DND-41 (cell line): ENCODE data around the gene CEP70.

ENCODE experiments used
- ATAC-seq: fragments of 200-7000 bp; cut with Tn5 transposase; 3 replicates; pipeline ENCODE4 v1.9.1; 2021; ENCODE audit warnings: low read depth; ENCODE audit not compliant: insufficient read depth
- DNase-seq: peaks from one replicate; pipeline ENCODE4 v3.0.0-alpha.2; 2020
- H2AFZ ChIP-seq: 2 replicates; pipeline ENCODE4 v1.6.0; 2012; ENCODE audit warnings: low read depth, low read length
- H3K27ac ChIP-seq: 2 replicates; pipeline ENCODE4 v1.5.1; 2012; ENCODE audit warnings: low read length, inconsistent platforms
- H3K27me3 ChIP-seq: fragments of 200-600 bp; sonication (generic); 2 replicates; pipeline ENCODE4 v1.6.0; 2012; ENCODE audit warnings: low read length, mild to moderate bottlenecking, inconsistent platforms; ENCODE audit not compliant: insufficient read depth, poor library complexity
- H3K36me3 ChIP-seq: 2 replicates; pipeline ENCODE4 v1.5.1; 2012; ENCODE audit warnings: low read length, inconsistent platforms; ENCODE audit not compliant: insufficient read depth
- H3K4me1 ChIP-seq: 2 replicates; pipeline ENCODE4 v1.5.1; 2012; ENCODE audit warnings: mild to moderate bottlenecking, low read length; ENCODE audit not compliant: insufficient read depth
- H3K4me2 ChIP-seq: 2 replicates; pipeline ENCODE4 v1.6.0; 2012; ENCODE audit warnings: mild to moderate bottlenecking, moderate library complexity, low read length, inconsistent platforms; ENCODE audit not compliant: insufficient read depth
- H3K4me3 ChIP-seq, 2 experiments: fragments of 200-600 bp in 1 of 2; shearing (Covaris generic) in 1 of 2; 2 replicates each; pipeline ENCODE4 v1.5.1; 2012 to 2016; ENCODE audit warnings: inconsistent platforms in 2 of 2, low read length in 2 of 2, mild to moderate bottlenecking in 2 of 2, low read depth in 1 of 2, moderate library complexity in 1 of 2
- H3K79me2 ChIP-seq: 2 replicates; pipeline ENCODE4 v1.6.0; 2012; ENCODE audit warnings: low read length, inconsistent platforms; ENCODE audit not compliant: insufficient read depth
- H3K9ac ChIP-seq: 2 replicates; pipeline ENCODE4 v1.6.0; 2012; ENCODE audit warnings: low read depth, mild to moderate bottlenecking, inconsistent platforms, low read length, moderate library complexity
- H3K9me3 ChIP-seq: 2 replicates; pipeline ENCODE4 v1.5.1; 2012; ENCODE audit warnings: low read length, moderate library complexity, mild to moderate bottlenecking, inconsistent platforms; ENCODE audit not compliant: insufficient read depth, severe bottlenecking
- H4K20me1 ChIP-seq: 2 replicates; pipeline ENCODE4 v1.6.0; 2012; ENCODE audit warnings: low read length; ENCODE audit not compliant: insufficient read depth
- CTCF ChIP-seq: IDR thresholded peaks from 2 replicates; pipeline ENCODE4 v1.5.1; 2012; ENCODE audit warnings: borderline replicate concordance, low read length, moderate library complexity, mild to moderate bottlenecking; ENCODE audit not compliant: poor library complexity, severe bottlenecking; ENCODE audit errors: extremely low read depth
- EZH2 ChIP-seq: IDR thresholded peaks from 3 replicates; pipeline ENCODE4 v1.6.1; 2012; ENCODE audit warnings: borderline replicate concordance, low read depth, mild to moderate bottlenecking, moderate library complexity, low read length, inconsistent platforms; ENCODE audit not compliant: severe bottlenecking

The CEP70 gene

DNA sequence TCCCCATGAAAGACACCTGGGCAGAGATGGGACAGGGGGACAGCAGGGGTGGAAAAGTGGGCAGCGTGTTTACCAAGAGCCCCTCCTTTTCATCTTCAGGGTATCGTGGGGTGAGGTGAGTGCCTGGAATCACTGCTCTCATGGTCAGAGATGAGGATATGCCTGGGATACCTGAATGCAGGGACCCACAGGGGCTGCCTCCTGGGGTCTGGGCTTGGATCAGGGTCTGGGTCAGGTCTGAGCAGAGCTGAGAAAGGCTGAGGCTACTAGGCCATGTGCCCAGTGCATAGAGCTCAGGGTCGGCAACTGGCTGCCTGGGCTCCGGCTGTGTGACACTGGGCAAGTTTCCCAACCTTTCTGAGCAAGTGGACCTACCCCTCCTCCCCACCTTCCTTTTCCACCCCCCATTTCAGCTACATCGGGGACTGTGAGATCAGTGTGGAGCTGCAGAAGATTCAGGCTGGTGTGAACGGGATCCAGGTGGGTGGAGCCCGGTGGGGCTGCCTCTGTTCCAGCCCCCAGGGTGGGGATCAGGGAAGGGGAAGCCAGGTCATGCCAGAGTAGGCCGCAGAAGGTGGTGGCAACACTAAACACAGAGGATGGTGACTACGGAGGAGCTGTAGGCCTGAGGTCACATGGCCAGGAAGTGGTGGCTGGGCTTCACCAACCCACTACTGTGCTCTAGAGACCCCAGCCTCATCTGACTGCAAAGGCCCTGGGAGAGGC, 135.1 kb downstream of the CEP70 start:
- H3K4me2 ChIP-seq = no peak overlapping the region
- H3K9ac ChIP-seq = no peak overlapping the region
- no peak overlapping the region for H3K4me3 ChIP-seq
- no peaks in the 10 kb centered on the region for H3K27me3 ChIP-seq
- H3K9me3 ChIP-seq = no peaks in the 10 kb centered on the region
- no peak overlapping the region for H3K27ac ChIP-seq
- ATAC-seq (peak; percentile 54; the same call in 2 of the 3 replicates), DNase-seq (no peak)
- TF ChIP-seq EZH2 (no peak), CTCF (no peak)
- H3K79me2 ChIP-seq = no peaks in the 10 kb centered on the region
- no peaks in the 10 kb centered on the region for H4K20me1 ChIP-seq
- H3K4me1 ChIP-seq = no peaks in the 10 kb centered on the region
- H2AFZ ChIP-seq = no peak overlapping the region
- H3K36me3 ChIP-seq = no peaks in the 10 kb centered on the region

- no peaks in the 10 kb centered on the region for H3K9me3 ChIP-seq
- TF ChIP-seq CTCF = no peak
- TF ChIP-seq EZH2 = no peak
- no peak for DNase-seq
- H3K4me1 ChIP-seq = no peaks in the 10 kb centered on the region
- H3K27ac ChIP-seq = no peak overlapping the region
- no peak overlapping the region for H3K9ac ChIP-seq
- H3K4me2 ChIP-seq = no peak overlapping the region
- no peak for ATAC-seq
- no peaks in the 10 kb centered on the region for H3K27me3 ChIP-seq
- no peak overlapping the region for H3K4me3 ChIP-seq
- H4K20me1 ChIP-seq = no peaks in the 10 kb centered on the region
- H3K36me3 ChIP-seq = no peaks in the 10 kb centered on the region
- no peak overlapping the region for H2AFZ ChIP-seq
- H3K79me2 ChIP-seq = no peaks in the 10 kb centered on the region
Measured at GRCh38 chr3:138457863-138458735, 136.0 kb downstream of the CEP70 start.

GRCh38 chr3:138456961-138457862, 136.8 kb downstream of the CEP70 start:
- no peak overlapping the region for H3K9ac ChIP-seq
- no peak overlapping the region for H3K4me3 ChIP-seq
- no peak overlapping the region for H3K4me2 ChIP-seq
- H3K79me2 ChIP-seq = no peaks in the 10 kb centered on the region
- no peaks in the 10 kb centered on the region for H3K9me3 ChIP-seq
- no peak overlapping the region for H2AFZ ChIP-seq
- no peaks in the 10 kb centered on the region for H3K4me1 ChIP-seq
- no peaks in the 10 kb centered on the region for H3K27me3 ChIP-seq
- TF ChIP-seq EZH2 = no peak
- TF ChIP-seq CTCF = no peak
- no peaks in the 10 kb centered on the region for H4K20me1 ChIP-seq
- no peak overlapping the region for H3K27ac ChIP-seq
- ATAC-seq = no peak
- no peak for DNase-seq
- H3K36me3 ChIP-seq = no peaks in the 10 kb centered on the region
